SK-N-SH treated with all-trans-retinoic acid at 6 μM for 48 hours (cell line): ENCODE data around the gene MYH11.

Experiments
- ARNTL ChIP-seq: fragments of 450-650 bp; formaldehyde crosslinking; IDR thresholded peaks from 2 replicates; pipeline ENCODE4 v1.5.0; 2020; ENCODE audit warnings: low read depth, mild to moderate bottlenecking, moderate library complexity, borderline replicate concordance
- CREB5 ChIP-seq: fragments of 250-450 bp; sonication (Bioruptor Pico); IDR thresholded peaks from 2 replicates; pipeline ENCODE4 v1.5.1; 2020; ENCODE audit warnings: low read depth, mild to moderate bottlenecking, moderate library complexity
- GLIS3 ChIP-seq: fragments of 250-450 bp; sonication (Bioruptor Pico); IDR thresholded peaks from 2 replicates; pipeline ENCODE4 v1.5.0; 2020; ENCODE audit warnings: mild to moderate bottlenecking, moderate library complexity
- ISL1 ChIP-seq: fragments of 250-450 bp; sonication (Bioruptor Pico); IDR thresholded peaks from 2 replicates; pipeline ENCODE4 v2.1.2; 2022; ENCODE audit warnings: mild to moderate bottlenecking, moderate library complexity
- PATZ1 ChIP-seq: fragments of 250-450 bp; sonication (Bioruptor Pico); IDR thresholded peaks from 2 replicates; pipeline ENCODE4 v1.8.0; 2020; ENCODE audit warnings: mild to moderate bottlenecking, moderate library complexity, borderline replicate concordance
- RARB ChIP-seq: fragments of 250-450 bp; sonication (Bioruptor Pico); IDR thresholded peaks from 2 replicates; pipeline ENCODE4 v1.8.0; 2021; ENCODE audit warnings: mild to moderate bottlenecking, moderate library complexity
- ZC3H10 ChIP-seq: fragments of 250-450 bp; sonication (Bioruptor Pico); IDR thresholded peaks from 2 replicates; pipeline ENCODE4 v1.5.1; 2021; ENCODE audit warnings: mild to moderate bottlenecking, moderate library complexity
- ZFP3 ChIP-seq: fragments of 250-450 bp; sonication (Bioruptor Pico); IDR thresholded peaks from 2 replicates; pipeline ENCODE4 v1.5.0; 2020; ENCODE audit warnings: mild to moderate bottlenecking, moderate library complexity
- ZFP30 ChIP-seq: fragments of 450-650 bp; formaldehyde crosslinking; IDR thresholded peaks from 2 replicates; pipeline ENCODE4 v1.5.0; 2022; ENCODE audit warnings: mild to moderate bottlenecking, moderate library complexity
- ZNF565 ChIP-seq: fragments of 450-650 bp; formaldehyde crosslinking; conservative IDR thresholded peaks from 2 replicates; pipeline ENCODE4 v1.5.0; 2020; ENCODE audit warnings: low read depth, mild to moderate bottlenecking, moderate library complexity
- ZNF8 ChIP-seq: fragments of 450-650 bp; formaldehyde crosslinking; IDR thresholded peaks from 2 replicates; pipeline ENCODE4 v1.5.0; 2020; ENCODE audit warnings: mild to moderate bottlenecking, moderate library complexity
- TF ChIP-seq, protein P1 (sequence below): fragments of 250-450 bp; sonication (Bioruptor Pico); IDR thresholded peaks from 2 replicates; pipeline ENCODE4 v1.8.0; 2021; ENCODE audit warnings: low read depth, mild to moderate bottlenecking, moderate library complexity, borderline replicate concordance
- TF ChIP-seq, protein P2 (sequence below): fragments of 250-450 bp; sonication (Bioruptor Pico); IDR thresholded peaks from 2 replicates; pipeline ENCODE4 v1.5.0; 2020; ENCODE audit warnings: mild to moderate bottlenecking, moderate library complexity

DNA sequence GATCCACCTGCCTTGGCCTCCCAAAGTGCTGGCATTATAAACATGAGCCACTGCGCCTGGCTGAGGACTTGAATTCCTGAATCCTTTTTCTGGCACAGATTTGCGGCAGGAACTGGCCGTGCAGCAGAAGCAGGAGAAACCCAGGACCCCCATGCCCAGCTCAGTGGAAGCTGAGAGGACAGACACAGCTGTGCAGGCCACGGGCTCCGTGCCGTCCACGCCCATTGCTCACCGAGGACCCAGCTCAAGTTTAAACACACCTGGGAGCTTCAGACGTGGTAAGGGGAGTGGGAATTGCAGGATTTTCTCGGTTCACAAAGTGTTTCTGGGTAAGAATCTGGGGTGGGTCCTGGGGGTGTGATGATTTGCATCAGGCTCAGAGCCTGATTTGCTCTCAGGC is 165.8 kb downstream of the MYH11 start:
- TF ChIP-seq PATZ1 (CRISPR knock-in tag) (no peak), ZNF565 (no peak), ZFP3 (CRISPR knock-in tag) (no peak), CREB5 (CRISPR knock-in tag) (no peak), ISL1 (CRISPR knock-in tag) (no peak), ZNF8 (CRISPR knock-in tag) (no peak), ZC3H10 (CRISPR knock-in tag) (no peak), RARB (no peak), ARNTL (CRISPR knock-in tag) (no peak), ZFP30 (CRISPR knock-in tag) (no peak), GLIS3 (CRISPR knock-in tag) (no peak)
- TF ChIP-seq, protein P1, sequence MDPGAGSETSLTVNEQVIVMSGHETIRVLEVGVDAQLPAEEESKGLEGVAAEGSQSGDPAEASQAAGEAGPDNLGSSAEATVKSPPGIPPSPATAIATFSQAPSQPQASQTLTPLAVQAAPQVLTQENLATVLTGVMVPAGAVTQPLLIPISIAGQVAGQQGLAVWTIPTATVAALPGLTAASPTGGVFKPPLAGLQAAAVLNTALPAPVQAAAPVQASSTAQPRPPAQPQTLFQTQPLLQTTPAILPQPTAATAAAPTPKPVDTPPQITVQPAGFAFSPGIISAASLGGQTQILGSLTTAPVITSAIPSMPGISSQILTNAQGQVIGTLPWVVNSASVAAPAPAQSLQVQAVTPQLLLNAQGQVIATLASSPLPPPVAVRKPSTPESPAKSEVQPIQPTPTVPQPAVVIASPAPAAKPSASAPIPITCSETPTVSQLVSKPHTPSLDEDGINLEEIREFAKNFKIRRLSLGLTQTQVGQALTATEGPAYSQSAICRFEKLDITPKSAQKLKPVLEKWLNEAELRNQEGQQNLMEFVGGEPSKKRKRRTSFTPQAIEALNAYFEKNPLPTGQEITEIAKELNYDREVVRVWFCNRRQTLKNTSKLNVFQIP: no peak
- TF ChIP-seq, protein P2, sequence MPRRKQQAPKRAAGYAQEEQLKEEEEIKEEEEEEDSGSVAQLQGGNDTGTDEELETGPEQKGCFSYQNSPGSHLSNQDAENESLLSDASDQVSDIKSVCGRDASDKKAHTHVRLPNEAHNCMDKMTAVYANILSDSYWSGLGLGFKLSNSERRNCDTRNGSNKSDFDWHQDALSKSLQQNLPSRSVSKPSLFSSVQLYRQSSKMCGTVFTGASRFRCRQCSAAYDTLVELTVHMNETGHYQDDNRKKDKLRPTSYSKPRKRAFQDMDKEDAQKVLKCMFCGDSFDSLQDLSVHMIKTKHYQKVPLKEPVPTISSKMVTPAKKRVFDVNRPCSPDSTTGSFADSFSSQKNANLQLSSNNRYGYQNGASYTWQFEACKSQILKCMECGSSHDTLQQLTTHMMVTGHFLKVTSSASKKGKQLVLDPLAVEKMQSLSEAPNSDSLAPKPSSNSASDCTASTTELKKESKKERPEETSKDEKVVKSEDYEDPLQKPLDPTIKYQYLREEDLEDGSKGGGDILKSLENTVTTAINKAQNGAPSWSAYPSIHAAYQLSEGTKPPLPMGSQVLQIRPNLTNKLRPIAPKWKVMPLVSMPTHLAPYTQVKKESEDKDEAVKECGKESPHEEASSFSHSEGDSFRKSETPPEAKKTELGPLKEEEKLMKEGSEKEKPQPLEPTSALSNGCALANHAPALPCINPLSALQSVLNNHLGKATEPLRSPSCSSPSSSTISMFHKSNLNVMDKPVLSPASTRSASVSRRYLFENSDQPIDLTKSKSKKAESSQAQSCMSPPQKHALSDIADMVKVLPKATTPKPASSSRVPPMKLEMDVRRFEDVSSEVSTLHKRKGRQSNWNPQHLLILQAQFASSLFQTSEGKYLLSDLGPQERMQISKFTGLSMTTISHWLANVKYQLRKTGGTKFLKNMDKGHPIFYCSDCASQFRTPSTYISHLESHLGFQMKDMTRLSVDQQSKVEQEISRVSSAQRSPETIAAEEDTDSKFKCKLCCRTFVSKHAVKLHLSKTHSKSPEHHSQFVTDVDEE (CRISPR knock-in tag): no peak
